Activated T-cell treated with anti-CD3 and anti-CD28 coated beads for 48 hours (primary cell): ENCODE measurements around the gene GADD45G.

Source experiments
- DNase-seq: peaks from one replicate; pipeline ENCODE4 v3.0.0-alpha.2; 2020; ENCODE audit warnings: low read depth

Gene GADD45G

GRCh38 chr9:89654025-89654662 is 49.3 kb downstream of the GADD45G start:
- DNase-seq: no peak

GRCh38 chr9:89655056-89655989 is 50.5 kb downstream of the GADD45G start:
- no peak for DNase-seq
